HepG2 (cell line): ENCODE results near the gene STOML1. TPM values are rescaled to one million over a fixed set of nuclear protein-coding genes. Genes with fewer than 3 reads are reported as not detected.

Experiments used
- ASH2L ChIP-seq: fragments of 300-600, 200-600 bp; sonication (generic); IDR thresholded peaks from 2 replicates; pipeline ENCODE4 v1.7.0; 2017; ENCODE audit warnings: low read depth, mild to moderate bottlenecking, moderate library complexity, mixed read lengths, low read length; ENCODE audit not compliant: insufficient read length
- ATF3 ChIP-seq: sonication (generic); formaldehyde crosslinking; IDR thresholded peaks from 2 replicates; pipeline ENCODE4 v1.4.0; 2020; ENCODE audit warnings: missing genetic modification reagents
- ATRX ChIP-seq: sonication (generic); formaldehyde crosslinking; IDR thresholded peaks from 2 replicates; pipeline ENCODE4 v1.4.0; 2020; ENCODE audit warnings: missing genetic modification reagents, borderline replicate concordance
- CC2D1A ChIP-seq: sonication (generic); formaldehyde crosslinking; IDR thresholded peaks from 2 replicates; pipeline ENCODE4 v1.8.1; 2023; ENCODE audit warnings: mild to moderate bottlenecking, missing genetic modification reagents
- CCDC6 ChIP-seq: sonication (generic); formaldehyde crosslinking; IDR thresholded peaks from 2 replicates; pipeline ENCODE4 v1.8.1; 2022; ENCODE audit warnings: mild to moderate bottlenecking, missing genetic modification reagents, moderate library complexity
- CREM ChIP-seq, 2 experiments: sonication (generic) in 1 of 2; formaldehyde crosslinking in 1 of 2; IDR thresholded peaks; 2 replicates each; pipeline versions ENCODE4 v1.4.0 to v1.6.1; 2016 to 2020; ENCODE audit warnings: antibody characterized with exemption in 1 of 2, mild to moderate bottlenecking in 1 of 2, missing genetic modification reagents in 1 of 2
- DR1 ChIP-seq: sonication (generic); formaldehyde crosslinking; IDR thresholded peaks from 2 replicates; pipeline ENCODE4 v1.8.0; 2021; ENCODE audit warnings: mild to moderate bottlenecking, missing genetic modification reagents, inconsistent platforms
- ETV6 ChIP-seq: sonication (generic); formaldehyde crosslinking; conservative IDR thresholded peaks from 2 replicates; pipeline ENCODE4 v1.4.0; 2020; ENCODE audit warnings: missing genetic modification reagents
- FOSL1 ChIP-seq: sonication (generic); formaldehyde crosslinking; IDR thresholded peaks from 2 replicates; pipeline ENCODE4 v1.9.0; 2021; ENCODE audit warnings: missing genetic modification reagents, borderline replicate concordance
- GPBP1L1 ChIP-seq: sonication (generic); formaldehyde crosslinking; IDR thresholded peaks from 2 replicates; pipeline ENCODE4 v1.5.0; 2020; ENCODE audit warnings: mild to moderate bottlenecking, missing genetic modification reagents
- HIVEP1 ChIP-seq: sonication (generic); formaldehyde crosslinking; IDR thresholded peaks from 2 replicates; pipeline ENCODE4 v1.4.0; 2020; ENCODE audit warnings: mild to moderate bottlenecking, missing genetic modification reagents
- KAT8 ChIP-seq: IDR thresholded peaks from 2 replicates; pipeline ENCODE4 v1.6.1; 2016; ENCODE audit warnings: missing genetic modification reagents, missing compliant biosample characterization
- KDM4B ChIP-seq: sonication (generic); formaldehyde crosslinking; IDR thresholded peaks from 2 replicates; pipeline ENCODE4 v1.4.0; 2020; ENCODE audit warnings: missing genetic modification reagents
- MXD4 ChIP-seq: IDR thresholded peaks from 2 replicates; pipeline ENCODE4 v1.6.1; 2016; ENCODE audit warnings: mild to moderate bottlenecking, missing biosample characterization, missing genetic modification reagents
- PAX8 ChIP-seq: sonication (generic); formaldehyde crosslinking; IDR thresholded peaks from 2 replicates; pipeline ENCODE4 v1.8.0; 2022; ENCODE audit warnings: mild to moderate bottlenecking, missing genetic modification reagents, borderline replicate concordance
- POLR2AphosphoS2 ChIP-seq: IDR thresholded peaks from 2 replicates; pipeline ENCODE4 v1.6.1; 2011; ENCODE audit warnings: low read depth, low read length, improper control_type of control experiment
- PRPF4 ChIP-seq: fragments of 200-400 bp; formaldehyde crosslinking; IDR thresholded peaks from 2 replicates; pipeline ENCODE4 v1.6.1; 2016; ENCODE audit warnings: low read length, low read depth; ENCODE audit not compliant: poor library complexity, severe bottlenecking
- PTBP1 ChIP-seq: fragments of 200-400 bp; formaldehyde crosslinking; IDR thresholded peaks from 2 replicates; pipeline ENCODE4 v1.6.1; 2018; ENCODE audit warnings: low read length, low read depth; ENCODE audit not compliant: poor library complexity, severe bottlenecking
- SMAD3 ChIP-seq: sonication (generic); formaldehyde crosslinking; IDR thresholded peaks from 2 replicates; pipeline ENCODE4 v1.4.0; 2020; ENCODE audit warnings: missing genetic modification reagents
- STAT6 ChIP-seq: sonication (generic); formaldehyde crosslinking; IDR thresholded peaks from 2 replicates; pipeline ENCODE4 v1.4.0; 2020; ENCODE audit warnings: missing genetic modification reagents, mild to moderate bottlenecking, borderline replicate concordance
- TBX2 ChIP-seq: sonication (generic); formaldehyde crosslinking; IDR thresholded peaks from 2 replicates; pipeline ENCODE4 v1.5.0; 2020; ENCODE audit warnings: missing genetic modification reagents, mild to moderate bottlenecking, borderline replicate concordance
- TEF ChIP-seq: sonication (generic); formaldehyde crosslinking; IDR thresholded peaks from 2 replicates; pipeline ENCODE4 v1.5.0; 2020; ENCODE audit warnings: missing genetic modification reagents
- ZNF235 ChIP-seq: sonication (generic); formaldehyde crosslinking; IDR thresholded peaks from 2 replicates; pipeline ENCODE4 v1.8.1; 2023; ENCODE audit warnings: mild to moderate bottlenecking, missing genetic modification reagents, borderline replicate concordance
- ZNF546 ChIP-seq: sonication (generic); formaldehyde crosslinking; conservative IDR thresholded peaks from 2 replicates; pipeline ENCODE4 v1.8.1; 2023; ENCODE audit warnings: mild to moderate bottlenecking, missing genetic modification reagents
- ZNF678 ChIP-seq: sonication (generic); formaldehyde crosslinking; IDR thresholded peaks from 2 replicates; pipeline ENCODE4 v1.4.0; 2020; ENCODE audit warnings: mild to moderate bottlenecking, missing genetic modification reagents
- ZNF737 ChIP-seq: sonication (generic); formaldehyde crosslinking; IDR thresholded peaks from 2 replicates; pipeline ENCODE4 v1.5.0; 2020; ENCODE audit warnings: missing genetic modification reagents, mild to moderate bottlenecking, borderline replicate concordance
- ZNF772 ChIP-seq: sonication (generic); formaldehyde crosslinking; IDR thresholded peaks from 2 replicates; pipeline ENCODE4 v1.5.0; 2020; ENCODE audit warnings: mild to moderate bottlenecking, missing genetic modification reagents
- ZNF878 ChIP-seq: sonication (generic); formaldehyde crosslinking; IDR thresholded peaks from 2 replicates; pipeline ENCODE4 v1.8.1; 2023; ENCODE audit warnings: mild to moderate bottlenecking, missing genetic modification reagents, moderate library complexity
- polyA plus RNA-seq, 8 experiments: library from polyadenylated mRNA; depleted of rRNA in 3 of 8; stranded (reverse) in 7 of 8; unstranded in 1 of 8; fragments of >200 nt; fragmentation: Illumina TruSeq in 4 of 8; extraction: Trizol in 4 of 8; gene quantifications; 2 replicates each; pipeline versions ENCODE4 v1.2.1 to v1.2.3, GENCODE V29; 2011 to 2016; ENCODE audit warnings: low read depth in 4 of 8, missing spikeins in 1 of 8, mixed read lengths in 1 of 8; ENCODE audit not compliant: insufficient read depth in 1 of 8
- total RNA-seq, 5 experiments: library from RNA; depleted of rRNA; stranded (reverse); fragments of >200 nt; fragmentation: Illumina TruSeq; extraction: Trizol; gene quantifications; 2 replicates each; pipeline ENCODE4 v1.2.3, GENCODE V29; 2016; ENCODE audit warnings: low read depth in 1 of 5

Gene STOML1
- total and polyA plus RNA-seq, 2 of the 13 experiments (the other 11 are each of a cell fraction or from before 2014, with no cell fraction given), result 3.5 to 3.7 TPM

- TF ChIP-seq ETV6, result no peak
- no peak for TF ChIP-seq ATF3
- no peak for TF ChIP-seq ZNF546 (CRISPR knock-in tag)
- TF ChIP-seq ZNF772, result no peak
- TF ChIP-seq HIVEP1 (CRISPR knock-in tag), result no peak
- TF ChIP-seq ASH2L, result peak; percentile 35
- no peak for TF ChIP-seq GPBP1L1 (CRISPR knock-in tag)
- TF ChIP-seq FOSL1, result no peak
- TF ChIP-seq PTBP1, result no peak
- TF ChIP-seq POLR2AphosphoS2, result no peak
- no peak for TF ChIP-seq ZNF878 (CRISPR knock-in tag)
- TF ChIP-seq SMAD3, result peak; percentile 51
- no peak for TF ChIP-seq ATRX
- TF ChIP-seq TEF (CRISPR knock-in tag), result no peak
- no peak for TF ChIP-seq ZNF235 (CRISPR knock-in tag)
- no peak for TF ChIP-seq PAX8 (CRISPR knock-in tag)
- TF ChIP-seq TBX2, result no peak; the same call in 1 of the 2 replicates
- no peak for TF ChIP-seq CREM (IDR thresholded peaks at IDR 0.05)
- no peak for TF ChIP-seq CREM (CRISPR knock-in tag; IDR thresholded peaks at IDR 0.05)
- no peak for TF ChIP-seq ZNF678 (CRISPR knock-in tag)
- TF ChIP-seq STAT6, result no peak
- TF ChIP-seq CCDC6 (CRISPR knock-in tag), result no peak
- TF ChIP-seq CC2D1A (CRISPR knock-in tag), result no peak
- no peak for TF ChIP-seq ZNF737
- TF ChIP-seq KDM4B (CRISPR knock-in tag), result no peak
- peak; percentile 49; the same call in 1 of the 2 replicates for TF ChIP-seq MXD4 (CRISPR knock-in tag)
- TF ChIP-seq DR1, result no peak
- TF ChIP-seq KAT8 (CRISPR knock-in tag), result peak; percentile 55; the same call in 1 of the 2 replicates
- TF ChIP-seq PRPF4, result no peak
Measured at GRCh38 chr15:73994413-73994883, 2.4 kb upstream of the STOML1 start, which contains the start of gene PML (continued).
